Liver (tissue), 3 donors: ENCODE measurements around the gene PPP2R5C.

ENCODE experiments used
- EGR1 ChIP-seq, 2 donors: IDR thresholded peaks; 2 replicates each; pipeline ENCODE4 v1.6.1; 2016 to 2018; ENCODE audit warnings: antibody characterized with exemption in 2 of 2, low read depth in 2 of 2
- FOXA1 ChIP-seq: IDR thresholded peaks from 2 replicates; pipeline ENCODE4 v1.6.1; 2016; ENCODE audit warnings: antibody characterized with exemption
- GABPA ChIP-seq, 2 donors: IDR thresholded peaks in 1 of 2; conservative IDR thresholded peaks in 1 of 2; 2 replicates each; pipeline ENCODE4 v1.6.1; 2016; ENCODE audit warnings: antibody characterized with exemption in 2 of 2, mild to moderate bottlenecking in 1 of 2, moderate library complexity in 1 of 2
- HNF4A ChIP-seq, 2 donors: conservative IDR thresholded peaks; 2 replicates each; pipeline ENCODE4 v1.6.1; 2016; ENCODE audit warnings: antibody characterized with exemption in 2 of 2, mild to moderate bottlenecking in 2 of 2
- JUND ChIP-seq, 2 donors: IDR thresholded peaks; 2 replicates each; pipeline ENCODE4 v1.6.1; 2016; ENCODE audit warnings: antibody characterized with exemption in 2 of 2
- RAD21 ChIP-seq, 2 donors: IDR thresholded peaks; 2 replicates each; pipeline ENCODE4 v1.6.1; 2016; ENCODE audit warnings: antibody characterized with exemption in 2 of 2, mild to moderate bottlenecking in 2 of 2
- SP1 ChIP-seq: IDR thresholded peaks from 2 replicates; pipeline ENCODE4 v1.6.1; 2018; ENCODE audit warnings: antibody characterized with exemption, mild to moderate bottlenecking
- TAF1 ChIP-seq: conservative IDR thresholded peaks from 2 replicates; pipeline ENCODE4 v1.6.1; 2016; ENCODE audit warnings: antibody characterized with exemption, mild to moderate bottlenecking
- YY1 ChIP-seq: IDR thresholded peaks from 2 replicates; pipeline ENCODE4 v1.6.1; 2016; ENCODE audit warnings: antibody characterized with exemption, mild to moderate bottlenecking
- TF ChIP-seq, protein P1 (sequence below): fragments of 150-350 bp; IDR thresholded peaks from 2 replicates; pipeline ENCODE4 v1.5.1; 2017; ENCODE audit warnings: improper control_type of control experiment, low read depth, low read length; ENCODE audit not compliant: missing input control
- TF ChIP-seq, protein P2 (sequence below): IDR thresholded peaks from 2 replicates; pipeline ENCODE4 v1.6.1; 2016; ENCODE audit warnings: antibody characterized with exemption, mild to moderate bottlenecking
- TF ChIP-seq, protein P3 (sequence below): IDR thresholded peaks from 2 replicates; pipeline ENCODE4 v1.6.1; 2016; ENCODE audit warnings: antibody characterized with exemption
- donor health status: healthy.
- donor health status: healthy.

DNA sequence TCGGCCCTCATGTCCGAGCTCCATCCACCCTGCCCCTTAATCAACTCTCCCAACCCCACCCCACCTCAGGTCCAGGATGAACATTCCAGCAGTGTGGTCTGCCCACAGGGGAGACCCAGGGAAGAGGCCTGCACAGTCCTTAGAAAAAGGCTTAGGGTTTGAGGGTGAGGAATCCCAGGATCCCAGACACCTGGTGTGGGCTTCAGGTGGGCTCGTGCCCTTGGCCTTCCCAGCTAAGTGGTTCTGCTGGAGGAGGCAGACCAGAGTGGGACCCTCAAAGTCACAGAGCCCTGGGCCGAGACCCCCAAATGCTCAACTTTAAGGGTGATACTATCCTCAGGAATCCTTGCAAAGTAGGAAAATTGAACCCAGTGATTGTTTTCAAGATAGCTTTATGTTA lies 25.4 kb upstream of the PPP2R5C start:
- TF ChIP-seq, protein P1, sequence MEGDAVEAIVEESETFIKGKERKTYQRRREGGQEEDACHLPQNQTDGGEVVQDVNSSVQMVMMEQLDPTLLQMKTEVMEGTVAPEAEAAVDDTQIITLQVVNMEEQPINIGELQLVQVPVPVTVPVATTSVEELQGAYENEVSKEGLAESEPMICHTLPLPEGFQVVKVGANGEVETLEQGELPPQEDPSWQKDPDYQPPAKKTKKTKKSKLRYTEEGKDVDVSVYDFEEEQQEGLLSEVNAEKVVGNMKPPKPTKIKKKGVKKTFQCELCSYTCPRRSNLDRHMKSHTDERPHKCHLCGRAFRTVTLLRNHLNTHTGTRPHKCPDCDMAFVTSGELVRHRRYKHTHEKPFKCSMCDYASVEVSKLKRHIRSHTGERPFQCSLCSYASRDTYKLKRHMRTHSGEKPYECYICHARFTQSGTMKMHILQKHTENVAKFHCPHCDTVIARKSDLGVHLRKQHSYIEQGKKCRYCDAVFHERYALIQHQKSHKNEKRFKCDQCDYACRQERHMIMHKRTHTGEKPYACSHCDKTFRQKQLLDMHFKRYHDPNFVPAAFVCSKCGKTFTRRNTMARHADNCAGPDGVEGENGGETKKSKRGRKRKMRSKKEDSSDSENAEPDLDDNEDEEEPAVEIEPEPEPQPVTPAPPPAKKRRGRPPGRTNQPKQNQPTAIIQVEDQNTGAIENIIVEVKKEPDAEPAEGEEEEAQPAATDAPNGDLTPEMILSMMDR, result no peak
- TF ChIP-seq SP1, result no peak
- TF ChIP-seq EGR1 (IDR thresholded peaks at IDR 0.05; ENCODE audit: low read depth in 2 of 2), result no peak
- TF ChIP-seq, protein P2, sequence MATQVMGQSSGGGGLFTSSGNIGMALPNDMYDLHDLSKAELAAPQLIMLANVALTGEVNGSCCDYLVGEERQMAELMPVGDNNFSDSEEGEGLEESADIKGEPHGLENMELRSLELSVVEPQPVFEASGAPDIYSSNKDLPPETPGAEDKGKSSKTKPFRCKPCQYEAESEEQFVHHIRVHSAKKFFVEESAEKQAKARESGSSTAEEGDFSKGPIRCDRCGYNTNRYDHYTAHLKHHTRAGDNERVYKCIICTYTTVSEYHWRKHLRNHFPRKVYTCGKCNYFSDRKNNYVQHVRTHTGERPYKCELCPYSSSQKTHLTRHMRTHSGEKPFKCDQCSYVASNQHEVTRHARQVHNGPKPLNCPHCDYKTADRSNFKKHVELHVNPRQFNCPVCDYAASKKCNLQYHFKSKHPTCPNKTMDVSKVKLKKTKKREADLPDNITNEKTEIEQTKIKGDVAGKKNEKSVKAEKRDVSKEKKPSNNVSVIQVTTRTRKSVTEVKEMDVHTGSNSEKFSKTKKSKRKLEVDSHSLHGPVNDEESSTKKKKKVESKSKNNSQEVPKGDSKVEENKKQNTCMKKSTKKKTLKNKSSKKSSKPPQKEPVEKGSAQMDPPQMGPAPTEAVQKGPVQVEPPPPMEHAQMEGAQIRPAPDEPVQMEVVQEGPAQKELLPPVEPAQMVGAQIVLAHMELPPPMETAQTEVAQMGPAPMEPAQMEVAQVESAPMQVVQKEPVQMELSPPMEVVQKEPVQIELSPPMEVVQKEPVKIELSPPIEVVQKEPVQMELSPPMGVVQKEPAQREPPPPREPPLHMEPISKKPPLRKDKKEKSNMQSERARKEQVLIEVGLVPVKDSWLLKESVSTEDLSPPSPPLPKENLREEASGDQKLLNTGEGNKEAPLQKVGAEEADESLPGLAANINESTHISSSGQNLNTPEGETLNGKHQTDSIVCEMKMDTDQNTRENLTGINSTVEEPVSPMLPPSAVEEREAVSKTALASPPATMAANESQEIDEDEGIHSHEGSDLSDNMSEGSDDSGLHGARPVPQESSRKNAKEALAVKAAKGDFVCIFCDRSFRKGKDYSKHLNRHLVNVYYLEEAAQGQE, result no peak
- TF ChIP-seq HNF4A (conservative IDR thresholded peaks at IDR 0.05), result no peak
- TF ChIP-seq TAF1, result no peak
- no peak for TF ChIP-seq RAD21 (IDR thresholded peaks at IDR 0.05)
- TF ChIP-seq GABPA (IDR thresholded peaks at IDR 0.05 in 1 of 2, conservative IDR thresholded peaks at IDR 0.05 in 1 of 2), result no peak
- no peak for TF ChIP-seq JUND (IDR thresholded peaks at IDR 0.05)
- no peak for TF ChIP-seq FOXA1
- TF ChIP-seq YY1, result no peak
- TF ChIP-seq, protein P3, sequence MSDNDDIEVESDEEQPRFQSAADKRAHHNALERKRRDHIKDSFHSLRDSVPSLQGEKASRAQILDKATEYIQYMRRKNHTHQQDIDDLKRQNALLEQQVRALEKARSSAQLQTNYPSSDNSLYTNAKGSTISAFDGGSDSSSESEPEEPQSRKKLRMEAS, result no peak
